ENCODE results near the gene KANSL1.
"Not testable (repeated sequence)": the region's sequence is repeated elsewhere in the genome, so short reads cannot be mapped to it uniquely, and the experiment has no call there.

Gene KANSL1, protein sequence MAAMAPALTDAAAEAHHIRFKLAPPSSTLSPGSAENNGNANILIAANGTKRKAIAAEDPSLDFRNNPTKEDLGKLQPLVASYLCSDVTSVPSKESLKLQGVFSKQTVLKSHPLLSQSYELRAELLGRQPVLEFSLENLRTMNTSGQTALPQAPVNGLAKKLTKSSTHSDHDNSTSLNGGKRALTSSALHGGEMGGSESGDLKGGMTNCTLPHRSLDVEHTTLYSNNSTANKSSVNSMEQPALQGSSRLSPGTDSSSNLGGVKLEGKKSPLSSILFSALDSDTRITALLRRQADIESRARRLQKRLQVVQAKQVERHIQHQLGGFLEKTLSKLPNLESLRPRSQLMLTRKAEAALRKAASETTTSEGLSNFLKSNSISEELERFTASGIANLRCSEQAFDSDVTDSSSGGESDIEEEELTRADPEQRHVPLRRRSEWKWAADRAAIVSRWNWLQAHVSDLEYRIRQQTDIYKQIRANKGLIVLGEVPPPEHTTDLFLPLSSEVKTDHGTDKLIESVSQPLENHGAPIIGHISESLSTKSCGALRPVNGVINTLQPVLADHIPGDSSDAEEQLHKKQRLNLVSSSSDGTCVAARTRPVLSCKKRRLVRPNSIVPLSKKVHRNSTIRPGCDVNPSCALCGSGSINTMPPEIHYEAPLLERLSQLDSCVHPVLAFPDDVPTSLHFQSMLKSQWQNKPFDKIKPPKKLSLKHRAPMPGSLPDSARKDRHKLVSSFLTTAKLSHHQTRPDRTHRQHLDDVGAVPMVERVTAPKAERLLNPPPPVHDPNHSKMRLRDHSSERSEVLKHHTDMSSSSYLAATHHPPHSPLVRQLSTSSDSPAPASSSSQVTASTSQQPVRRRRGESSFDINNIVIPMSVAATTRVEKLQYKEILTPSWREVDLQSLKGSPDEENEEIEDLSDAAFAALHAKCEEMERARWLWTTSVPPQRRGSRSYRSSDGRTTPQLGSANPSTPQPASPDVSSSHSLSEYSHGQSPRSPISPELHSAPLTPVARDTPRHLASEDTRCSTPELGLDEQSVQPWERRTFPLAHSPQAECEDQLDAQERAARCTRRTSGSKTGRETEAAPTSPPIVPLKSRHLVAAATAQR (N-terminal part only)

DNA sequence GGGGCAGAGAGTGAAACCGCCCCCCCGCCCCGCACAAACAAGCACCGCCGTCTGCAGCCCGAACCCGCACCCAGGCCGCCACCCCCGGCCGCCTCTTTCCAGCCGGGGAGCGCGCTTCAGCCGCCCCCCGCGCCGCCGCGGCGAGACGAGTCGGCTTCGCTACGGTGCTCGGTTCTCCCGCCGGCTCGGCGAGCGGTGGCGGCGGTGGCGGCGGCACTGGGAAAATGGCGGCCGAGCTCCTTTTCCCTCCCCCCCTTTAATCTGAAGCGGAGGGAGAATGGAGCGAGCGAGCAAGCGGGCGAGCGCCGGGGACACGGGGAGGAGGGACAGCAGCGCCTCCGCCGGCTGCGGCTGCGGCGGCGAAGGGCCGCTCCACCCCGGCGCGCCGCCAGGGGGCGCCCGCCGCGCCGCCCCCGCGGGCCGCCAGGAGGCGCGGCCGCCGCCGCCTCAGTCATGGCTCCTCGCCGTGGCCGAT is at the start of gene KANSL1:
Gene KANSL1, minus strand, starts transcription at position 279 of the 475 bp plus-strand sequence. CDS start 21,286 bp downstream, outside the sequence.
- DNase-seq, result peak; percentile 95

DNA sequence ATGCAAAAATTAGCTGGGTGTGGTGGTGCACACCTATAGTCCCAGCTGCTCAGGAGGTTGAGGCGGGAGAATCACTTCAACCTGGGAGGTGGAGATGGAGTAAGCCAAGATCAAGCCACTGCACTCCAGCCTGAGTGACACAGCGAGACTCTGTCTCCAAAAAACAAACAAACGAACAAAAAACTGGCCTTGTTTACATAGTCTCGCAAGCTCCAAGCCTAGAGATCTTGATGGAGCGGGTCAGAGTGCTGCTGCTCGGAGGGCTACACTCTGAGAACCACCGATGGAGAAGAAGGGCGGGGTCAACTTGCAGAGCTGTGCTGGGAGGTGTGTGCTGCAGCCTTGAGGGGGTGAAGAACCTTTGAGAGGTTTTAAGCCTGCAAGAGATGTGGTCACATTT is 38.1 kb upstream of the KANSL1 start:
- not testable (repeated sequence) for DNase-seq

DNA sequence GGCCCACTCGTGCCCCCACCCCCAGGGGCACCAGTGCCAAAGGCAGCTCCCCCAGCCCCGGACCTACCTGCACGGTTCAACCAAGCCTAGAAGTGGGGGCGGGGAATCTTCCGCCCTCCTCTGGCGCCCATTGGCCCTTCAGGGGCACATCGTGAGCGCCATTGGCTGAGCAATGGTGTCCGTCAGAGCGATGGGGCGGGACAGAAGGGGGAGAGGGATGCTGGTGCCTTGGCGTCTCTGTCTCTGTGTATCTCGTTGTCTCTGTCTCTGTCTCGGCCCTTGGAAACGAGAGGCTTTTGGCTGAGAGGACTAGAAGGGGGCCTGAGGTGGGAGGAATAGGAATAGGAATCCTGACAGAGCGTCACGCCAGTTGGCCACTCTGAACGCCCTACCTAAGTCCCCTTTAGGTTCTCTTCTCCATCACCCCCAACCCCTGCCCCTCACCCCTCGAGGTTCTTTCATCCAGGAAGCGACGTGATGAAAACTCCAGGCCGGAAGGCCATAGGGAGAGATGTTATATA is 32.1 kb upstream of the KANSL1 start:
- DNase-seq, result peak; percentile 97

DNA sequence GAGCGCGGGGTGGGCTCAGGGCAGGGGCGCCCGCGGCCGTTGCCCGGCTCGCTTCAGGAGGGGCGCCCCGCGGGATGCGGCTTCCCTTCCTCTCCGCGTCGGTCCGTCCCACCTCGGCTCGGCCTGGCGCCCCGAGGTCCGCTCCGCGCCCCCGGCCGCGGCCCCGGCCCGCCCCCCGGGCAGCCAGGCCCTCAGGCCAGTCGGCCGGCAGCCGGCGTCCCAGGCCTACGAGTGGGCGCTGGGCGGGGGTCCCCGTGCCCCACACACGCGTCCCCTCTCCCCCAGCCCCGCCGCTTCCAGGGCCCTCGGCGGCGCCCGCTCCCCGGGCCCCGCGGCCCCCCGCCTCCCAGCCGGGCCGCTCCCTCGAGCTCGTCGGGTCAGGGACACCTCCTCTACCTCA is 31.6 kb upstream of the KANSL1 start:
- not testable (repeated sequence) for DNase-seq

DNA sequence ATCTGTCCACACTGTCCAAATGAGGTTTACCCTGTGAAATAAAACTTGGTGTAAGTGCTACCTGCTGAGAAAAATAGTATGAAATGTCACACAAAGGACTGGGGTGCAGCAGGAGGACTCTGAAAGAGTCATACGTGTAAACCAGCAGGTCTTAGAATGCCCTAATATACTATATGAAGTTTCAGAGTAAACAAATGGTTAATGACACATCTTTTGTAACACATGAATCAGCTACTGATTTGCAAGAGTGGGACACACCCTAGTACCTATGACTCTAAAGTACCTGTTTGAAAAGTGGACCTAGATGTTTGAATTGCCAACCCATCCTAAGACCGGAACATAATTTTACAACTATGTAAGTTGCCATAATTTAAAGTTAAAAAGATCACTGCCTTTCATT is 29.8 kb upstream of the KANSL1 start:
- not testable (repeated sequence) for DNase-seq

DNA sequence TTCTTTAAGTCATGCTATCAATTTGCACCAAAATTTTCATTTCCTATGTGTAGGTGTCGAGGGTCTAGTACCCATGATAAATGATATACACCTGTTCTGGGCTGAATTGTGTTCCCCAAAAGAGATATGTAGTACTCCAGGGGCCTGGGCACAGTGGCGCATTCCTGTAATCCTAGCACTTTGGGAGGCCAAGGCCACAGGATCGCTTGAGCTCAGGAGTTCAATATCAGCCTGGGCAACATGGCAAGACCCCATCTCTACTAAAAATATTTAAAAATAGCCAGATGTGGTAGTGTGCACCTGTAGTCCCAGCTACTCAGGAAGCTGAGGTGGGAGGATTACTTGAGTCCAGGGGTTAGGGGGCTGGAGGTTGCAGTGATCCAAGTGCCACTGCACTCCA is 23.5 kb upstream of the KANSL1 start:
- no peak for DNase-seq

DNA sequence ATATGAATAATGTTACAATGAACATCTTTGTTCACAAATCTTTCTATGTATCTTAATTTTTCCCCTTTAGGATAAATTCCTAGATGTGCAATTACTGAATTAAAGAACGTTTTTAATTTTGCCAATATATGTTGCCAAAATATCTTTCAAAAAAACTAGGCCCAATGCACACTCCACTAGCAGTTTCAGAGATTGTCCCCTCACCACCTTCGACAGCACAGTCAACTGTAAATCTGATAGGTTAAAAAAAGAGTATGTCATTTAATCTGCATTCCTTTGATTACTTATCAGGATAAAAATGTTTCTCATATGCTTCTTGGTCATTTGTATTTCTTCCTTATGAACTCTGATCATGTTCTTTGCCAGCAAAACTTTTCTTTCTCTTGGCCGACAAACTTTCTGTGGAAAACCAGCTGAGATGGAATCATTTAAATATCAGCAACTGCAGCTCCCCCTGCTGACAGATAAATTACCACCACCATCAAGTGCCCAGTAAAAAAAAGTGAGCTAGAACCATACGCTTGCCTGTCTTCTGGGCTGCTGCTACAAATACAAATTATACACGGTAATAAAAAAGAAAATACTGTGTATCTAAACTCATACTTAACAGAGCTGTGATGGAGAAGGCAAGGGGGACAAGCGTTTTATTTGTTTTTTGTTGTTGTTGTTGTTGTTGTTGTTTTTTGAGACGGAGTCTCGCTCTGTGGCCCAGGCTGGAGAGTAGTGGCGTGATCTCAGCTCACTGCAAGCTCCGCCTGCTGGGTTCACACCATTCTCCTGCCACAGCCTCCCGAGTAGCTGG is 19.6 kb upstream of the KANSL1 start:
- DNase-seq, result peak; percentile 77

DNA sequence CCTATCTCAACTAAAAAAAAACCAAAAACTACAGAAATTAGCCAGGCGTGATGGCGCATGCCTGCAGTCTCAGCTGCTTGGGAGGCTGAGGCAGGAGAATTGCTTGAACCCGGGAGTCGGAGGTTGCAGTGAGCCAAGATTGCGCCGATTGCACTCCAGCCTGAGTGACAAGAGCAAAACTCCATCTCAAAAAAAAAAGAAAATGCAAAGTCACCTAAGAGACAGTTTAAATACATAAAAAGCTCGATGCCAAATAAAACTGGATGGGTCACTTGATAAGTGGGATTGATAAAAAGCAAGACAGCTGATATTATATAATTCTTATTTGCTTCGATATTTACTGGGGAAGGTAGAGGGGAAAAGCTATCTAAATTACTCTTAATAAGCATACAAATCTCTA is 15.8 kb upstream of the KANSL1 start:
- DNase-seq, result no peak

DNA sequence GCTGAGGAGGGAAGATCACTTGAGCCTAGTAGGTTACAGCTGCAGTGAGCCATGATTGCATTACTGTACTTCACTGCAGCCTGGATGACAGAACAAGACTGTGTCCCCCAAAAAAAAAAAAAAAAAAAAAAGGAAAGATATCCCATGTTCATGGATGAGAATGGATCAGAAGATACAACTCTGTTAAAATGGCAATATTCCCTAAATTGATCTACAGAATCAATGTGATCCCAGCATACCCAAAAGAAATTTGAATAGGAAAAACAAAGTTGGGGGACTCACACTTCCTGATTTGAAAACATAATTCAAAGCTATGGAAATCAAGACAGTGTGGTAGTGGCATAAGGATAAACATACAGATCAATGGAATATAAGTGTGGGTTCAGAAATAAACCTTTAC is 12.7 kb upstream of the KANSL1 start:
- DNase-seq, result no peak

DNA sequence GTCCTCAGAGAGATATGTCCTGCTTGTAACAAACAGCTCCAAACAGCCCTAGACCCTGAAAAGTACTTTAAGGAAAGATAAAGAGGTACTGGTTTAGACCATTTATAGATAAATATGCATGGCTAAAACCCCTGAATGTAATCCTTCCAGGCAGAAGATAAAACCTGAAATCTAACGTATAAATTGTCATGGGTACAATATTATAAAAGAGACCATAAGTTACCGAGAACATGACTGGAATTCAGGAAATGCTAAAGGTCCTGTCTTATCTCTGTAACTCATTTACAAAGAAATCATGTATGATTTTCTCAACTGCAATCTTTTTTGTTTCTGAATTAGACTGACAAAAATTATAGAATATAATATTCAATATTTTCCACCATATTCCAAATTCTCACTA is 9.2 kb upstream of the KANSL1 start:
- no peak for DNase-seq

DNA sequence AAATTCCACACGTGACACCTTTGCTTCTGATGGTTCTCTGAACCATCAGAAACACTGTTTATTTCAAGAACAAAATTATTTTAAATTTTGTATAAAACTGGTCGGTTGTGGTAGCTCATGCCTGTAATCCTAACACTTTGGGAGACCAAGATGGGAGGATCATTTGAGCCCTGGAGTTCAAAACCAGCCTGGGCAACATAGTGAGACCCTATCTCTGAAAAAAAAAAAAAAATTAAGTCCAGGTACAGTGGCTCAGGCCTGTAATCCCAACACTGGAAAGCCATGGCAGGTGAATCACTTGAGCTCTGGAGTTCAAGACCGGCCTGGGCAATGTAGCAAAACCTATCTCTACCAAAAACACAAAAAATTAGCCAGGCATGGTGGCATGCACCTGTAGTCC is 8.3 kb upstream of the KANSL1 start:
- DNase-seq, result no peak

DNA sequence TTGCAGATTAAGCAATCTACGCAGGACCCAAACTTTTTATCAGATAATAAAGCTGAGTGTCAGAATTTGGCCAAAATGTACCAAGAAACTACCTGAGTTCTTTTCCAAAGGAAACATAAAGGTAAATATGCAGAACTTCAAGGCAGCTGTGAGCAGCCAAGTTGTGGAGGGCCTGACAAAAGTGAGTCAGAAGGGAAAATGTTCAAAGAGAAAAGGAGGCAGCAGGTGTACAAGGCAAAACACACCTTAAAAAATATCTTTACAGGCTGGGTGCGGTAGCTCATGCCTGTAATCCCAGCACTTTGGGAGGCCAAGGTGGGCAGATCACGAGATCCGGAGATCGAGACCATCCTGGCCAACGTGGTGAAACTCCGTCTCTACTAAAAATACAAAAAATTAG is 7.0 kb upstream of the KANSL1 start:
- DNase-seq, result no peak

DNA sequence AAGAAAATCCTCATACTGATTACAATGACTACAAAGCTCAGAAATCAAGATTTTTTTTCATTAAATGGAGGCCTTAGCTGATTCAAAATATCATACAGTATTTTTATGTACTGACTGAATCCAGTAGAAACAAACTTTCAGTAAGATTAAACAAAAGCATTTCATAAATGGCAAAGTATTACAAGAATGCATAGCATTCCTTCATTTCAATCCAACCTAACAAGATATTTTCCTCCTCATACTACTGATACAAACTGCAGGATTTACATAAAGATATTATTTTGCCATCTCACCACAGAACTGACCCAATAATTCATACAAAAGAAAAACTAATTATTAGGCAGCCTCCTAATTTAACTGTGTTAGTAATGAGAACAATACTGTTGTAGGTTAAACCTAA is 6.2 kb upstream of the KANSL1 start:
- DNase-seq, result no peak

DNA sequence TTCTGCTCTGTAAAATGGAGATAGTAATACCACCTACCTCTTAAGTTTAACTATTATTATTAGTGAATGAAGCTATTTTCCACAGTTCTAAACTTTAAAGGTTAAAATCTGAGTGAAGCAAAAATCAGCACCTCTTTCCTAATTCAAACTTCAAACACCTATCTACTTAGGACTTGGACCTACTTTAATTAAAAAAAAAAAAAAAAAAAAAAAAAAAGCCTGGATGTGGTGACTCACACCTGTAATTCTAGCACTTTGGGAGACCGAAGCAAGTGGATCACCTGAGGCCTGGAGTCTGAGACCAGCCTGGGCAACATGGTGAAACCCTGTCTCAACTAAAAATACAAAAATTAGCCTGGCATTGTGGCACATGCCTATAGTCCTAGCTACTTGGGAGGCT is 5.0 kb upstream of the KANSL1 start:
- no peak for DNase-seq

DNA sequence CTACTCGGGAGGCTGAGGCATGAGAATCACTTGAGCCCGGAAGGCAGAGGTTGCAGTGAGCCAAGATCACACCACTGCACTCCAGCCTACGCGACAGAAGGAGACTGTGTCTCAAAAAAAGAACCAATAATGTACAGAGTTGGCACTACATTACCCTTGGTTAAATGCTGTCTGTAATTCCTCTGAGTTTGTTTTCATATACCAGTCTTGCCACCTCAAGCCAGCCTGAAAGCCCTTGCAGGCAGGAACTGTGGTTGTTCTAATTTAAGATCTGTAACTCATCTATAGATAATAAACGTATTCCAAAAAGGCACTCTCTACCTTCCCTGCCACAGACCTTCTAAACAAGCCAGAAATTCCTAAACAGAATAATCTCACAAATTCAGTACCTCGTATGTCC is 4.3 kb upstream of the KANSL1 start:
- DNase-seq, result no peak

DNA sequence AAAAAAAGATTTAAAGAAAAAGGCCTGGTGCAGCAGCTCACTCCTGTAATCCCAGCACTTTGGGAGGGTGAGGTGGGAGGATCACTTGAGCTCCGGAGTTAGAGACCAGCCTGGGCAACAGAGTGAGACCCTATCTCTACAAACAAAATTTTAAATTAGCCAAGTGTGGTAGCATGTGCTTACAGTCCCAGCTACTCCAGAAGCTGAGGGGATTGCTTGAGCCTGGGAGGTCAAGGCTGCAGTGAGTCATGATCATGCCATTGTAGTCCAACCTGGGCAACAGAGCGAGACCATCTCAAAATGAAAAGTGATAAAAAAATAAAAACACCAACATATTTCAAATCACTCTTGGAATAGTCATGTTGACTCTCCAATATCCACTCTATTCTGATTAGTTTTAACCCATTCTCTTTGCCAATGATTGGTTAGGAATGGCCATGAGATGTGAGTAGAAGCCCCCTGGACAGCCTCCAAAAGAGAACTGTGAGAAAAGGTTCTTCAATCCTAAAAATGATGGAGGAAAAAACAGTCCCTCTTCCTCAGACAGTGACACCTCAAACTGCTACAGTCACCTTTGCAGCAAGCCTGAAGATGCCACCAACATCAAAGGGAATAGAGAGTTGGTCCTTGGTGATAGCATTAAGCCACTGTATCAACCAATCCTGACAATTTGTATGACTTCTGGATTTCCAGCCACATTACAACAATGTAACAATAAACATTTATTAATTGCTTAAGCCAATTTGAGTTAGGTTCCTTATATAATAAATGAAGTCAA is 2.9 kb upstream of the KANSL1 start:
- DNase-seq, result no peak

DNA sequence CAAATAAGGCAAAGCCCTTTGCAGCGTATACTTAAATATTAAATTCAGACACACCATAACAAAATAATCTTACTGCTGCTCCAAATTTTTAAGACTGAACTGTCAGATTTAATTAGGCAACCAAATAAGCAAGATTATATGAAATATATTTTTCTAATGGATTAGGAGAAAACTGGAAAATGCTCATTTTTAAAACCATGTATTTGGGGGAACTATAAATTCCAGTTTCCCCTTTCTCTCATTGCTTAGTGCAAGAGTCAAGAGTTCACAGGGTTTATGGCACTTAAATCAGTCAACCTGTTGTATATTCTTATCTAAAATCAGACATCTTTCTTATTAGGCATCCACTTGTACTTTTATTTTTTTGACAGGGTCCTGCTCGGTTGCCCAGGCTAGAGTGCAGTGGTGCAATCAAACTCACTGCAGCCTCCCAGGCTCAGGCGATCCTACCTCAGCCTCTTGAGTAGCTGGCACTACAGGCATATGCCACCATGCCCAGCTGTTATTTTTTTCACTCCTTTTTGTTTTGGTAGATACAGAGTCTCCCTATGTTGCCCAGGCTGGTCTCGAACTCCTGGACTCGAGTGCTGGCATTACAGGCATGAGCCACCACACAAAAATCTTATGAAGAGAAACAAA is 2.1 kb upstream of the KANSL1 start:
- no peak for DNase-seq

DNA sequence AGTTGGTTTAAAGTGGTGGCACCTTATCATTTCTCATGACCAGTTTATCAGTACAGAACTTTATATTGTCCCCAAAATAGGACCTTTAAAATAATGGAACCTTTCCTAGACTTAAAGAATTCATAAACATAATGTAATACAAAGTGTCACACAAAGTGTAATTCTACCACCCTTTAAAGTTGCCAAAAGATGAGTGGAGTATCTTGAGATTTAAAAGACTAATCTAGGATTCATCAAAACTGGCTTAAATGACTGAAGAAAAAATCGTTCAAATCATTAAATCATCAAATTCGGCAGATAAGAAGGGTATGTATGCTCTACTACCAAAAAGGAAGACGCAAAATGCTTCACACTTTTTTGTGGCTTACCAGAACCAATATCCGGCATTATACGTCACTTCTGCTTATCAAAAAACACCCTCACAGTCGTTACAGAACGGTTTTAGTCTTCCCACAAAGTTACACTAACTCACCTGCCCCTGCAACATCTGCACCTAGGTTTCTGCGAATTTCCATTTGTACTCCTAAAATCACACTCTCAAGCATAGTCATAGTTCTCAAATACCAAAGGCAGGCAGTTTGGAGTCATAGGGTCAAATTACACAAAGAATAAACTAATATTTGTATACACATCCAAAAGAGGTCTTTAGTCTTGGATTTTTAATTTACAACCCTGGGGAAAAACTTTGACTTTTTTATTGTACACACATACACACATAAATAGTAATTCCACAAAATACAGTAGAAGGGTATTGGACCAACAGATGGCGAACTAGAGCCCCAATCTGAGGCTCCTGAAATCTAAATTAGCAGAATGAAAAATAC is 1.4 kb upstream of the KANSL1 start:
- DNase-seq, result peak; percentile 57

DNA sequence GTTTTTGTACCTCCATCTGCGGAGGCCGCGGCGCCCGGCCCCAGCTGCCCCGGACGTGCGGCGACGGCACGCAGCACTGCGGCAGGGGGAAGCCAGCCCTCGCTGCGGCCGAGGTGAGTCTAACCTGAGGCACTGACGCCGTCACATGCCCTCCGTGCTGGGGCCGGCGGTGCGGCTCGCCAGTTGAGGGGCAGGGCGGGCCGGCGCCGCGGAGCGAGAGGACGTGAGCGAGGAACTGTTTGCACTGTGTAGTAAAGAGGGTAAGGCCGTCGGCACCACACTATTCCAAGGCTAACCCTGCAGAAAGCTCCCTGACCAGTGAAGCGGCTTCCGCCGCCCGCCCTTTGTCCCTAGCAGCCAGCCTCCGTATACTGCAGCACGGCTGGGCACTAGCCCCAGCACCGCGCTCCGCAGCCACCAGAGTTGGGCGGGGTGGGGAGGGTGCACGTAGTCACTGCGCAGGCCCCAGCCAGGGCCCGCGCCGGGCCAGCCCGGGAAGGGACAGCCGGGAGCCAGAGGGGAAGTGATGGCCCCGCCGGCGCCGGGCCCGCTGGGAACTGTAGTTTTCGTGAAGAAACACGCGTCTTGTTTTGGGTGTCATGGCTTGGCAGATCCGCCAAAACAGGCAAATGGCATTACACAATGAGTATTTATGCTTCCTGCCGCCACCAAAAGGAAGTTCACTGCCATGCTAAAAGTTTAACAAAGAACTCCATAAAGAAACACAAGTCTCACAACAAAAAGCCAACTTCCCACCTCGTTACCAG is 580 bp upstream of the KANSL1 start:
- peak; percentile 98 for DNase-seq
